ENCODE measurements around the gene NKAIN2.
"Not testable (repeated sequence)": the region's sequence is repeated elsewhere in the genome, so short reads cannot be mapped to it uniquely, and the experiment has no call there.

NKAIN2 gene

GRCh38 chr6:123967905-123968304 is 164.2 kb downstream of the NKAIN2 start:
- DNase-seq (ENCODE audit: low spot score), result no peak

- no peak for DNase-seq (ENCODE audit: low spot score)
Observed at GRCh38 chr6:123972600-123973294, 169.1 kb downstream of the NKAIN2 start.

DNA sequence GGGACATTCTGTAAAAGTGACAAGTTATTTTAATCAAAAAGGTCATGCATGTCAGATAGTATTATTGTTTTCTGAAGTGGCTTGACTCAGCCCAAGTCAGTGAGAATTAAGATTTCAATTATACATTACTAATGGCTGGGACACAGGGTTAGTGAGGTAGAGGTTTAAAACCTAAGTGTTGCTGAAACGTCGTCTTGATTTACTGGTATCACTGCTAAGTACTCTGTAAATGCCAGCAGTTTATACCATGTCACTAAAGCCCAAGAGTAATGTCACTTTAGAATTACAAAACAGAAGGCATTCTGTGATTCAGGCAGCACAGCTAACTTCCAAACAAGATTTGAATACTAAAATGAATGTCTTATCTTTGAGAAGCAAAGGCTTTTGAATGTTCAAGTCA is 176.6 kb downstream of the NKAIN2 start:
- DNase-seq (ENCODE audit: low spot score), result no peak

GRCh38 chr6:123986938-123987337 is 183.3 kb downstream of the NKAIN2 start:
- DNase-seq (ENCODE audit: low spot score), result no peak

GRCh38 chr6:123989918-123990317 is 186.3 kb downstream of the NKAIN2 start:
- not testable (repeated sequence) for DNase-seq (ENCODE audit: low spot score)

DNA sequence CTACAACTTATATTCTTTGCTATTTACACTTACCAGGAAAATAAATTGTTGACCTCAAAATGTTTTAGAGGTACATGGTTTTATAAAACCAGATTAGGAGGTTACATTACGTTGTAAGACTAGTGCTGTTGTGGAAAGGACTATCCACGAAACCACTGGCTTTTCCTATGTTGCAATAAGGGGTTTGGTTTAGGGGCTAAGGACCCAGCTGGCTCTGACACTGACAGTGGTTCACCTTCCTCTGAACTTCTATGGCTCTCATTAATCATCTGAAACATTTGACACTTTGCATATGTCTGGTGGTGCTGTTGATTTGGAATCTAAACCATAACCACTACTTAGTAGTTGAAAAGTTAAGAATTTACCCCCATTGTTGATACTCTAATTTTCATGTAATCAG is 186.7 kb downstream of the NKAIN2 start:
- no peak for DNase-seq (ENCODE audit: low spot score)

DNA sequence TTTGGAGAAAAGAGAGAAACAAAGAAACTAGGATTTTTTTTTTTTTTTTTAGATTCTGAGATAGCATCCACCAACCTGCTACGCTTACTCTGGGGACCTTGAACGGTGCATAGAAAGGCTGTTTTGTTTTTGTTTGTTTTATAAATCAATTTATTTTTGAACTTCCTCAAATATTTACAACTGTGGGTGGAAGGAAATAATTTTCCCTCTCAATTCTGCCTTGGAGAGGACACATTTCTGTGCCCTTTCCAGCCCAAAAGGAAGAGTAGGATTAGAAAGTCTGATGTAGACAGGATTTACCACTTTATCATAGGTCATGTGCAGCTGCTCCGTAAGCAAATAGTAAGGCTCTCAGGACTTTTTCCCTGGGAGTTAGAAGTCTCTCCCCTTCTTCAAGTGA is 190.5 kb downstream of the NKAIN2 start:
- DNase-seq (ENCODE audit: low spot score), result no peak

DNA sequence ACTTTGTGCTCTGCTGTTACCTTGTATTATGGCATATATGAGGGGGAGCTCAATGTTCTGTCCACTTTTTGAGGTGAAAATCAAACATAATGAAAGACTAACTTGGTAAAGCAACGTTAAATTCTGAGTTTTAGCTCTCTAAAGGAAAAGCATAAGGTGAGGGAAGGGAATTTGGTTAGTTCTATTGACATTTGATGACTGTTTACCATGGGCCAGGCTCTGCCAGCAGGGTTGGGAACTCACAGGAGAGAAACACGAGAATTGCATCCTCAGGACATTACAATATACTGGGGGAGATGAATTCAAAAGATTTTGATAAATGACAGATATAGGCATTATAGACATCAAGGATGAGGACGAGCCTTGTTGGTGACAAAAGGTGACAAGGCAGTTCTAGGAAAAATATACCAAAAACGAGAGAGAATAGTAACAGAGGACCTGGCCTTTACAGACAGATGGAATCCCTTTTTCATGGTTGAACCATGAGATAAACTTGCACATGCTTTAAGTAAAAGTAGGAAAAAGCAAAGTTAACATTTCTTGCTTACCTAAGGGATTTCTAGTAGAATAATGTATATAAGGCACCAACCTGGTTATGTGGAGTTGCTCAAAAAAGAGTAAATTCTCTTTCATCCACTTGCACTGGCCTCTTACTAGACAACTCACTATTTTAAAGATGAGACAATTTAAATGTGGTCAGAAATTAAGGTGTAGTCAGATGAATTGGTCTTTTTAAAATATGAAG is 191.4 kb downstream of the NKAIN2 start:
- DNase-seq (ENCODE audit: low spot score), result no peak

DNA sequence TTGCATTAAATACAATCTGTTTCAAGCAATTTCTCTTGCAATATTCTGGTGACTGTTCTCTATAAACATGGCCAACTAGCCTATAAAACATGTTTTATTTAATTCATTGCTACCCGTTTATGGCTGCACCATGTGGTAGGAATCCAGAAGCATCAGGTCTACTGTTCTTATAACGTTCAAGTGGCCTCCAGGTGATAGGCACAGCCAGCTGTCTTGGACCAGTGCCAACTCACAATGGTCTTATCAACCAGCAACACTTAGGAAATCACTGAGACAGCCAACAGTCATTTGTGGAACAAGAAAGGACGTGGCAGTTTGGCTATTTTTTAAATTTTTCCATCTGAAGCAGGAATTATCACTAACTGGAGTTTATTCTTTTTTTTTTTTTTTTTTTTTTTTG is 193.6 kb downstream of the NKAIN2 start:
- DNase-seq (ENCODE audit: low spot score), result no peak

GRCh38 chr6:124002377-124003081 is 198.9 kb downstream of the NKAIN2 start:
- no peak for DNase-seq (ENCODE audit: low spot score)

DNA sequence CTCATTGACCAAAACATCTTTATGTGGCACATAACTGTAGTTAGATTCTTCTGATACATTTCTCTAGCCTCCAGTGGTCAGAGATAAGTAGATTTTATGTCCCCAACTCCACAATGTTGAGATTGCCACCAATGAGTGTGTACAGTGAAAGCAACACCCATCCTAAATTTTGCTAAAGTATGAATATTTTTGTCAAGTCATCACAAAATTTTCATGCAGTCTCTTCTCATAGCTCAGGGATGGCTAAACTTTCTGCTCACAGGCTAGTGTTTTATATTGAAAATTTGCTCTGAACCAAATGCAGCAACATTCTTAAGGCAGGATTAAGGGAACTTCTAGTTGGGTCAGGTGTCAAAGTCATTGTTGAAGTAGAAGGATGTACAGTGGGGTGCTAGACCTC is 203.6 kb downstream of the NKAIN2 start:
- DNase-seq (ENCODE audit: low spot score), result no peak

GRCh38 chr6:124008000-124008987 is 204.6 kb downstream of the NKAIN2 start:
- no peak for DNase-seq (ENCODE audit: low spot score)

DNA sequence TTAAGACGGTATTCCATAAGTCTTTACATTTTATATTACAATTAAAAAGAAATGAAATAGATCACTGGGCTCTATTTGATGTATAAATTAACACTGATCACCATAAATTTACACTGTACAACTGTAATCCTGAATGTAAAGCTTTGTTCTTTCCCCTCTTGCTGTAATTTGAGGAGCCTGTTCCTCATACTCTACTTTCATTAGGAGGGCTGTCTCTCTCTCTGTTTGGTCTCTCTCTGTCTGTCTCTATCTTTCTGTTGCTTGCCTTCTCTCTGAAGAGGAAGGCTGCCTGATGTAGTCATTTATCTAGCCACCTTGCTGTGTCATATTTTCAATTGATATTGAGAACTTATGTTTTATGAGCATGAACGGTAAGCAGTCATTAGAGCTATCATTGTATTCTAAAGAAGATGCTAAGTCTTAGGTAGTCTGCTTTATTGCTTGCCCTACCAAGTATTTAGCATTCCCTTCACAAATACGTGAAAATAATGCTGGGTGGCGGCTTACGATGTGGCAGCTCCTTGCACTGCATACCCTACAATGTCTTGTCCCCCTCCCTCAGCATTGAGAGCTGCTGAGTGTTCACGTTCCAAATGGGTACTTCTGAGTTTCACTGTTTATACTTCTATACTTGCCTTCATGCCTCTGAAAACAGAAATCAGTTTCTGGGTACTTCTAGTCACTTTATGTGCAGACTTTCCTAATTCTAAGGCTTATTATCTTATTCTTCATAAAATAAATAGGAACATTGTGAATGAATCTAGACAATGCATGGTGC is 205.5 kb downstream of the NKAIN2 start:
- no peak for DNase-seq (ENCODE audit: low spot score)

- no peak for DNase-seq (ENCODE audit: low spot score)
Observed at GRCh38 chr6:124010574-124010973, 206.9 kb downstream of the NKAIN2 start.

DNA sequence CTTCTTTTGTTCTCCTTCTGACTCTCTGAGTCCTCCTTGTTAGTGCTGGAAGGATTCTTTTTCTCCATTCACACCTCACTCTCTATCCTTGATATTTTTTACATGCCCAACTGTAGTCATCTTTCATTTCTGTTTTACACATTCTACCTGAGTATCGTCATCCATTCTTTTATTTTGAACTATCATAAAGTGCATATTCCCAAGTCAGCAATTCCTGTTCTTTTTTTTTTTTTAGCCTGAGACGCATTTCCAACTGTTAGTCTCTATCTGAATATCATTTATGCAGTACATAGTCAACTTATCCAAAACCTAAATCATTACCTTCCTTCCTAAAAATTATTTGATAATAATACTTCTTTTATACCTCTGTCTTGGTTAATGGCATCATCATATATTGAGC is 207.5 kb downstream of the NKAIN2 start:
- DNase-seq (ENCODE audit: low spot score), result no peak

DNA sequence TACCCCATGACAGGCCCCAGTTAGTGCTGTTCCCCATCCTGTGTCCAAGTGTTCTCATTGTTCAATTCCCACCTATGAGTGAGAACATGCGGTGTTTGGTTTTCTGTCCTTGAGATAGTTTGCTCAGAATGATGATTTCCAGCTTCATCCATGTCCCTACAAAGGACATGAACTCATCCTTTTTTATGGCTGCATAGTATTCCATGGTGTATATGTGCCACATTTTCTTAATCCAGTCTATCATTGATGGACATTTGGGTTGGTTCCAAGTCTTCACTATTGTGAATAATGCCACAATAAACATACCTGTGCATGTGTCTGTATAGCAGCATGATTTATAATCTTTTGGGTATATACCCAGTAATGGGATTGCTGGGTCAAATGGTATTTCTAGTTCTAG is 218.4 kb downstream of the NKAIN2 start:
- DNase-seq (ENCODE audit: low spot score), result not testable (repeated sequence)

DNA sequence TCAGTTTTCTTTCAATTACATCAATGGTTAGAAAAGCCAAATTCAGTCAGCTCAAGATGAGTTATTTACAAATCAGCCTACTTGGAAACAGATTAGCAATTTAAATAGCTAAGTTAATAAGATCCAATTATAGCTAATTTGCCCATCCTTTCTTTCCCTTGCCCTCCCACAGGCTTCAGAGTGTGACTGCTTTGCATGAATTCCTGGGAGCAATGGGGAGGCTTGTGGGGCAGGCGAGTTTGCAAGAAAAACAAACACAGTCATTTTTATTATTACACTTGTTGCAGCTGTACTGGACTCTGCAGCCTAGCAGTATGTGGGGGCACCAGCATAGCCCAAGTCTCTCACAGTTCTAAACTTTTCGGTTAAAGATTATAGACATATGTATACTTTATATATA is 219.0 kb downstream of the NKAIN2 start:
- no peak for DNase-seq (ENCODE audit: low spot score)

- DNase-seq (ENCODE audit: low spot score), result no peak
Observed at GRCh38 chr6:124026694-124027093, 223.0 kb downstream of the NKAIN2 start.

- DNase-seq (ENCODE audit: low spot score), result no peak
Observed at GRCh38 chr6:124027392-124027791, 223.7 kb downstream of the NKAIN2 start.

GRCh38 chr6:124028117-124028516 is 224.5 kb downstream of the NKAIN2 start:
- DNase-seq (ENCODE audit: low spot score), result no peak

GRCh38 chr6:124029567-124029966 is 225.9 kb downstream of the NKAIN2 start:
- no peak for DNase-seq (ENCODE audit: low spot score)

All from COLO829 (cell line).